H9 (cell line): ENCODE data around the gene VPS35L. TPM values are rescaled to one million over a fixed set of nuclear protein-coding genes. Genes with fewer than 3 reads are reported as not detected.

Source experiments
- DNase-seq: peaks from one replicate; pipeline ENCODE4 v3.0.0-alpha.2; 2017
- H2AFZ ChIP-seq: one replicate; pipeline ENCODE4 v1.6.1; 2013; ENCODE audit warnings: mild to moderate bottlenecking, low read length, control low read depth, moderate library complexity
- H2AK5ac ChIP-seq: 2 replicates; pipeline ENCODE4 v1.6.1; 2013; ENCODE audit warnings: low read length, control low read depth, mixed read lengths; ENCODE audit not compliant: insufficient read length
- H2BK120ac ChIP-seq: one replicate; pipeline ENCODE4 v1.6.1; 2013; ENCODE audit warnings: low read depth, mild to moderate bottlenecking, low read length, control low read depth, inconsistent platforms; ENCODE audit not compliant: poor library complexity, severe bottlenecking
- H2BK12ac ChIP-seq: 2 replicates; pipeline ENCODE4 v1.6.1; 2013; ENCODE audit warnings: low read length, control low read depth, mixed read lengths, low read depth; ENCODE audit not compliant: insufficient read length
- H2BK15ac ChIP-seq: 2 replicates; pipeline ENCODE4 v1.6.1; 2013; ENCODE audit warnings: low read depth, low read length, control low read depth
- H2BK20ac ChIP-seq: one replicate; pipeline ENCODE4 v1.6.1; 2013; ENCODE audit warnings: low read depth, mild to moderate bottlenecking, low read length, control low read depth, inconsistent platforms; ENCODE audit not compliant: poor library complexity, severe bottlenecking
- H2BK5ac ChIP-seq: 2 replicates; pipeline ENCODE4 v1.6.1; 2013; ENCODE audit warnings: low read length, control low read depth, mixed read lengths; ENCODE audit not compliant: insufficient read length
- H3K14ac ChIP-seq: 2 replicates; pipeline ENCODE4 v1.6.1; 2013; ENCODE audit warnings: low read length, control low read depth; ENCODE audit not compliant: insufficient read depth
- H3K18ac ChIP-seq: 2 replicates; pipeline ENCODE4 v1.6.1; 2013; ENCODE audit warnings: low read depth, mild to moderate bottlenecking, mixed read lengths, low read length, control low read depth; ENCODE audit not compliant: insufficient read length
- H3K23ac ChIP-seq: 2 replicates; pipeline ENCODE4 v1.6.1; 2013; ENCODE audit warnings: low read length, control low read depth, mixed read lengths, low read depth; ENCODE audit not compliant: insufficient read length
- H3K23me2 ChIP-seq: 2 replicates; pipeline ENCODE4 v1.6.1; 2013; ENCODE audit warnings: low read depth, mild to moderate bottlenecking, mixed read lengths, low read length, control low read depth; ENCODE audit not compliant: insufficient read length, poor library complexity, severe bottlenecking
- H3K27ac ChIP-seq: 2 replicates; pipeline ENCODE4 v1.5.1; 2013; ENCODE audit warnings: low read length, control low read depth, mixed read lengths, low read depth; ENCODE audit not compliant: insufficient read length
- H3K27me3 ChIP-seq: 2 replicates; pipeline ENCODE4 v1.6.1; 2013; ENCODE audit warnings: low read length, control low read depth, inconsistent platforms; ENCODE audit not compliant: insufficient read depth
- H3K4ac ChIP-seq: 2 replicates; pipeline ENCODE4 v1.6.1; 2013; ENCODE audit warnings: low read depth, mild to moderate bottlenecking, control low read depth, inconsistent platforms, low read length, moderate library complexity
- H3K4me1 ChIP-seq: 2 replicates; pipeline ENCODE4 v1.6.1; 2013; ENCODE audit warnings: low read length, control low read depth, inconsistent platforms; ENCODE audit not compliant: insufficient read depth
- H3K4me2 ChIP-seq: 2 replicates; pipeline ENCODE4 v1.6.1; 2013; ENCODE audit warnings: low read length, control low read depth, mixed read lengths; ENCODE audit not compliant: insufficient read length, insufficient read depth
- H3K56ac ChIP-seq: 2 replicates; pipeline ENCODE4 v1.6.1; 2013; ENCODE audit warnings: low read depth, mild to moderate bottlenecking, mixed read lengths, low read length, control low read depth; ENCODE audit not compliant: insufficient read length
- H3K79me1 ChIP-seq: 2 replicates; pipeline ENCODE4 v1.6.1; 2013; ENCODE audit warnings: low read depth, mild to moderate bottlenecking, moderate library complexity, low read length, control low read depth, inconsistent platforms; ENCODE audit not compliant: insufficient read depth, poor library complexity, severe bottlenecking
- H3K79me2 ChIP-seq: 2 replicates; pipeline ENCODE4 v1.6.1; 2013; ENCODE audit warnings: low read length, control low read depth, inconsistent platforms; ENCODE audit not compliant: insufficient read depth
- H3K9ac ChIP-seq: 2 replicates; pipeline ENCODE4 v1.6.1; 2013; ENCODE audit warnings: low read length, control low read depth, mixed read lengths; ENCODE audit not compliant: insufficient read length; ENCODE audit errors: extremely low read depth
- H3K9me3 ChIP-seq: one replicate; pipeline ENCODE4 v1.6.1; 2013; ENCODE audit warnings: low read depth, low read length, inconsistent platforms; ENCODE audit not compliant: control insufficient read depth
- H3T11ph ChIP-seq: one replicate; pipeline ENCODE4 v1.6.1; 2013; ENCODE audit warnings: mild to moderate bottlenecking, low read length, control low read depth, inconsistent platforms
- H4K20me1 ChIP-seq: one replicate; pipeline ENCODE4 v1.6.1; 2013; ENCODE audit not compliant: control insufficient read depth, insufficient read length, insufficient read depth
- H4K5ac ChIP-seq: 2 replicates; pipeline ENCODE4 v1.6.1; 2013; ENCODE audit warnings: low read depth, mild to moderate bottlenecking, mixed read lengths, low read length, control low read depth; ENCODE audit not compliant: insufficient read length
- H4K8ac ChIP-seq: replicated peaks from 2 replicates; pipeline ENCODE4 v1.6.1; 2013; ENCODE audit warnings: low read length, control low read depth, mixed read lengths, low read depth; ENCODE audit not compliant: insufficient read length
- H4K91ac ChIP-seq: 2 replicates; pipeline ENCODE4 v1.6.1; 2013; ENCODE audit warnings: low read depth, mild to moderate bottlenecking, moderate library complexity, mixed read lengths, low read length, control low read depth; ENCODE audit not compliant: insufficient read length
- H3K27ac Mint-ChIP-seq, 3 experiments: 2 replicates in 2 of 3; 3 replicates in 1 of 3; pipeline ENCODE4 v1.8.0; 2020 to 2021; ENCODE audit warnings: mixed read lengths in 3 of 3, mild to moderate bottlenecking in 1 of 3, moderate library complexity in 1 of 3
- H3K27me3 Mint-ChIP-seq: 2 replicates; pipeline ENCODE4 v1.8.0; 2021; ENCODE audit warnings: low read depth, mild to moderate bottlenecking, moderate library complexity, mixed read lengths
- H3K36me3 Mint-ChIP-seq, 3 experiments: 2 replicates in 2 of 3; 3 replicates in 1 of 3; pipeline ENCODE4 v1.8.0; 2020 to 2021; ENCODE audit warnings: low read depth in 3 of 3, mixed read lengths in 3 of 3; ENCODE audit not compliant: insufficient read depth in 1 of 3
- H3K4me1 Mint-ChIP-seq, 2 experiments: 2 replicates each; pipeline ENCODE4 v1.8.0; 2020; ENCODE audit warnings: mixed read lengths in 2 of 2
- H3K4me3 Mint-ChIP-seq, 2 experiments: 2 replicates in 1 of 2; 3 replicates in 1 of 2; pipeline ENCODE4 v1.8.0; 2020 to 2021; ENCODE audit warnings: mild to moderate bottlenecking in 2 of 2, mixed read lengths in 2 of 2, moderate library complexity in 1 of 2
- H3K9me3 Mint-ChIP-seq, 2 experiments: 2 replicates in 1 of 2; 3 replicates in 1 of 2; pipeline ENCODE4 v1.8.0; 2020; ENCODE audit warnings: mild to moderate bottlenecking in 2 of 2, mixed read lengths in 2 of 2, moderate library complexity in 1 of 2
- CTCF ChIP-seq: fragments of 200-600 bp; sonication (generic); conservative IDR thresholded peaks from 3 replicates; pipeline ENCODE4 v1.8.0; 2021; ENCODE audit warnings: antibody characterized with exemption, mild to moderate bottlenecking
- WGBS: extraction: QIAGEN DNeasy Blood & Tissue Kit; methylation state at CpG from one replicate; pipeline ENCODE4 v1.1.7; 2013; ENCODE audit warnings: missing lambda C conversion rate, low lambda C conversion rate, mixed read lengths; ENCODE audit not compliant: insufficient read length; ENCODE audit errors: extremely low coverage; 5-methylcytosine and 5-hydroxymethylcytosine counted together
- total RNA-seq: library from RNA; stranded (reverse); gene quantifications from 2 replicates; pipeline ENCODE4 v1.2.1, GENCODE V29; 2021

VPS35L gene
- total RNA-seq, 1 experiment from 2014 or later = 58.4 TPM

- Histone ChIP-seq H2BK20ac (no peak overlapping the region), H4K5ac (no peak overlapping the region), H3K23ac (no peak overlapping the region), H4K8ac (no peak overlapping the region), H4K20me1 (no peaks in the 10 kb centered on the region), H3K23me2 (no peaks in the 10 kb centered on the region), H3K27me3 (no peaks in the 10 kb centered on the region), H2AFZ (no peak overlapping the region), H3K14ac (no peak overlapping the region), H3K9me3 (no peaks in the 10 kb centered on the region), H3K18ac (no peak overlapping the region), H2AK5ac (no peak overlapping the region), H3K4ac (no peak overlapping the region), H3K27ac (no peak overlapping the region), H3K9ac (no peak overlapping the region), H3K4me1 (no peaks in the 10 kb centered on the region), H3K79me2 (no peaks in the 10 kb centered on the region), H3T11ph (no peak overlapping the region), H4K91ac (no peak overlapping the region), H3K4me2 (no peak overlapping the region), H3K79me1 (no peaks in the 10 kb centered on the region), H2BK12ac (no peak overlapping the region), H2BK15ac (no peak overlapping the region), H2BK120ac (no peak overlapping the region), H2BK5ac (no peak overlapping the region), H3K56ac (no peak overlapping the region)
- DNase-seq = no peak
- Mint-ChIP-seq H3K27ac (peak overlapping the region in 1 of 3 experiments; percentile 54; a peak in 2 of 7 replicates), H3K4me1 (no peaks in the 10 kb centered on the region), H3K4me3 (no peak overlapping the region), H3K27me3 (no peaks in the 10 kb centered on the region), H3K9me3 (no peaks in the 10 kb centered on the region), H3K36me3 (peaks cover 2 to 56% (median 41%) of the 10 kb centered on the region in 3 experiments; a peak in 6 of 7 replicates)
- TF ChIP-seq CTCF = no peak
- WGBS = no CpG with 5 or more reads among the region's 13 CpGs
Measured at GRCh38 chr16:19610200-19610599, 54.7 kb downstream of the VPS35L start.
